Cardiac atrium fibroblast (primary cell): Measurements from ENCODE around the gene S100P. TPM values are rescaled to one million over a fixed set of nuclear protein-coding genes. Genes with fewer than 3 reads are reported as not detected.

Source experiments
- total RNA-seq: library from RNA; depleted of rRNA; stranded (reverse); fragments of >200 nt; gene quantifications from 2 replicates; pipeline ENCODE4 v1.2.3, GENCODE V29; 2015

Gene S100P
- total RNA-seq: not detected in 2 replicates

GRCh38 chr4:6693231-6694176, at the start of gene S100P:
TSS of gene S100P (plus strand) at chr4:6693878. CDS start at chr4:6693933, 55 bp downstream.

GRCh38 chr4:6709230-6710114, 15.8 kb downstream of the S100P start, which contains the start of gene MRFAP1L1:
TSS of gene MRFAP1L1 (minus strand) at chr4:6709865. CDS start at chr4:6709629, 236 bp downstream.

GRCh38 chr4:6716018-6716911, 22.6 kb downstream of the S100P start, which contains the start of gene BLOC1S4:
TSS of gene BLOC1S4 (plus strand) at chr4:6716174. CDS start at chr4:6716210, 36 bp downstream.

Other genes with a start within 250 kb of the S100P start
- gene PPP2R2C, start 221.3 kb upstream of the S100P start, total RNA-seq: 0.16 TPM in 1 of 2 replicates, not detected in the other
- gene MAN2B2, start 118.7 kb upstream of the S100P start, total RNA-seq: 26.0 and 38.6 TPM in 2 replicates
- gene MRFAP1, start 53.2 kb upstream of the S100P start, total RNA-seq: 192 and 205 TPM in 2 replicates
- gene MRFAP1L1, start 16.0 kb downstream of the S100P start, total RNA-seq: 27.1 and 35.6 TPM in 2 replicates
- gene BLOC1S4, start 22.3 kb downstream of the S100P start, total RNA-seq: 14.7 and 17.5 TPM in 2 replicates
- 9.0 and 9.4 TPM in 2 replicates for gene KIAA0232, start 88.8 kb downstream of the S100P start, total RNA-seq
- gene TBC1D14, start 215.9 kb downstream of the S100P start, total RNA-seq: 17.7 and 20.1 TPM in 2 replicates